Ectodermal cell (in vitro differentiated cells): ENCODE data around the gene CYLD.

ENCODE experiments used
- H3K27ac ChIP-seq: 2 replicates; pipeline ENCODE4 v1.7.0; 2013; ENCODE audit warnings: mild to moderate bottlenecking, low read depth, low read length; ENCODE audit not compliant: insufficient read depth, poor library complexity, severe bottlenecking
- H3K27me3 ChIP-seq: 2 replicates; pipeline ENCODE4 v1.7.0; 2013; ENCODE audit warnings: mild to moderate bottlenecking, low read length; ENCODE audit not compliant: insufficient read depth, control insufficient read depth, poor library complexity, severe bottlenecking
- H3K36me3 ChIP-seq: one replicate; pipeline ENCODE4 v1.7.0; 2013; ENCODE audit warnings: low read length; ENCODE audit not compliant: control insufficient read depth, insufficient read depth
- H3K4me1 ChIP-seq: one replicate; pipeline ENCODE4 v1.7.0; 2013; ENCODE audit warnings: low read length; ENCODE audit not compliant: control insufficient read depth, insufficient read depth
- H3K4me3 ChIP-seq: 2 replicates; pipeline ENCODE4 v1.7.0; 2013; ENCODE audit warnings: low read depth, low read length, control low read depth; ENCODE audit not compliant: insufficient read depth
- H3K9me3 ChIP-seq: 2 replicates; pipeline ENCODE4 v1.7.0; 2013; ENCODE audit warnings: mild to moderate bottlenecking, low read length, moderate library complexity; ENCODE audit not compliant: control insufficient read depth
- WGBS, 2 experiments: methylation state at CpG; one replicate each; pipeline ENCODE4 v1.1.7; 2013; ENCODE audit warnings: missing lambda C conversion rate in 2 of 2; 5-methylcytosine and 5-hydroxymethylcytosine counted together

CYLD gene

GRCh38 chr16:50828164-50828702 is 86.3 kb downstream of the CYLD start:
- H3K4me3 ChIP-seq, result no peak overlapping the region
- no peak overlapping the region for H3K27ac ChIP-seq
- H3K9me3 ChIP-seq, result no peaks in the 10 kb centered on the region
- no peaks in the 10 kb centered on the region for H3K4me1 ChIP-seq
- WGBS, 2 experiments, result 94 to 100% methylated on average over 1 of the region's 1 CpG
- H3K36me3 ChIP-seq, result no peaks in the 10 kb centered on the region
- H3K27me3 ChIP-seq, result no peaks in the 10 kb centered on the region

- H3K9me3 ChIP-seq, result no peaks in the 10 kb centered on the region
- no peaks in the 10 kb centered on the region for H3K27me3 ChIP-seq
- no peak overlapping the region for H3K27ac ChIP-seq
- H3K4me1 ChIP-seq, result no peaks in the 10 kb centered on the region
- H3K4me3 ChIP-seq, result no peak overlapping the region
- H3K36me3 ChIP-seq, result no peaks in the 10 kb centered on the region
- 90 to 93% methylated on average over 5 of the region's 5 CpGs for WGBS, 2 experiments
Observed at GRCh38 chr16:50830698-50831097, 88.8 kb downstream of the CYLD start.

DNA sequence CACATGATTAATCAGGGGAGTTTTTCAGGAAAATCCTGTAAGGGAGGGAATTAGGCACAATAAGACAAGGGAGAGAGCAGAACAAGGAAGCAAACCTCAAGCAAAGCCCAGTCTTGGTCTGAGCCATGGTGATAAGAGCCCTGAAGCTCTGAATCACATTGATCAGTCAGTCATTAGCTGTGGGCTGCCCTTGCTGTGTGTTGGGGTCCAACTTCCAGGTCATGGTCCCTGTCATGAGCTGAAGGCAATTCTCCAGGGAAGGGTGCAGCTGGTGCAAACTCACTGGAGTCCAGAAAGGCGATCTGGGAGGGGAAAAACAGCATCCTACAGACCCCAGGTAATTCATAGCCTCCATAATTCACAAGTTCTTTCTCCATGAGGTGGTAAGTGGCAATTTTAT is 89.9 kb downstream of the CYLD start:
- WGBS, 2 experiments, result 75 to 100% methylated on average over 1 of the region's 1 CpG
- Histone ChIP-seq H3K36me3 (no peaks in the 10 kb centered on the region), H3K27me3 (no peaks in the 10 kb centered on the region), H3K4me1 (no peaks in the 10 kb centered on the region), H3K9me3 (no peaks in the 10 kb centered on the region), H3K4me3 (no peak overlapping the region), H3K27ac (no peak overlapping the region)

- 89 to 92% methylated on average over 3 of the region's 3 CpGs for WGBS, 2 experiments
- Histone ChIP-seq H3K36me3 (no peaks in the 10 kb centered on the region), H3K27me3 (no peaks in the 10 kb centered on the region), H3K27ac (no peak overlapping the region), H3K4me3 (no peak overlapping the region), H3K4me1 (no peaks in the 10 kb centered on the region), H3K9me3 (no peaks in the 10 kb centered on the region)
Observed at GRCh38 chr16:50833929-50834328, 92.0 kb downstream of the CYLD start.

DNA sequence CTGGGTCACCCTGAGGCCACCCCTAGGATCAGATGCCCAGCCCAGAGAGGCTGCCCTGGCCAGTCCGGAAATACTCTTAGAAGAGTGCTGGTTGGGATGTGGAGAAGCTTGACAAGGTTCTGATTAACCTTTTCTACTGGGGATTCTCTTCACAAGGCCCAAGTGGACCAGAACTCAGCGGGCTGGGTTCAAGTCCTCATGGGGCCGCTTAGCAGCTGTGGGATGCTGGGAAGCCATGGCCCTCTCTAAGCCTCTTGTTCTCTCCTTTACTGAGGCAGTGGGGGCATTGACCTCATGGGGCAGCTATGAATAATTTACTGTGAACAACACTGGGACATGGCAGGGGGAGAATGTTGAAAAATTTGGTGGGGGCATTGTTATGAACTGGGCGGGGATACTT is 92.8 kb downstream of the CYLD start:
- Histone ChIP-seq H3K27me3 (no peaks in the 10 kb centered on the region), H3K4me3 (no peak overlapping the region), H3K9me3 (no peaks in the 10 kb centered on the region), H3K36me3 (no peaks in the 10 kb centered on the region), H3K4me1 (no peaks in the 10 kb centered on the region), H3K27ac (no peak overlapping the region)
- 96 to 98% methylated on average over 4 of the region's 4 CpGs for WGBS, 2 experiments

DNA sequence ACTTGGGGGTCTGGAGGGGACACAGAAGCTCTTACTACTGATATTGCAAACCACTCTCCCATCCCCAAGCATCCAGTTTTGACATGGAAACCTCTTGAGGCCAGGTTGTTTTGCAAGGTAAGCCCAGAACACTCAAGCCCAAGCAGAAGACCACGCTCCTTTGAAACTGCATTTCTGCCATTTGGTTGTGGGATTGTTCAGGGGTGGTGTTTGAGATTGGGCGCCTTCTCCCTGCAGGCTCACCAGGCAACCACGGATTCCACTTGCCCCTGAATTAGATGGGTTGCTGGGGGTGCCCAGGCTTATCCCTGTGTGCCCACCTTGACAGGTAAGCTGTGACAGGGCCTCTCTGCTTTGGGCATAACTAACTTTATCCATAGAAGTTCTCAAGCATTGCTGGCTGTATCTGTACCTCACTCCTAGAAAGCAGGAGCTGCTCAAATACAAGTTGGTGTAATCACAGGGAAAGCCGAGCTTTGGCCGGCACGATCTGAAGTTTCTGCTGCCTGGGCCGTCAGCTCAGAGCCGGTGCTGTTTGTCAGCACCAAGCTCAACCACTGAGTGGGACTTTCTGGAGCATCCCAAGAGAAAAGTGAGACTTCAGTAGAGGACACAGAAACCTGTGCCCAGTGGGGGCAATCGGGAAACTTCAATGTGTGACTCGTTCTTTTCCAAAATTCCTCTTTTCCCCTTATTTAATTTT is 93.6 kb downstream of the CYLD start:
- Histone ChIP-seq H3K4me3 (no peak overlapping the region), H3K4me1 (no peaks in the 10 kb centered on the region), H3K27ac (no peak overlapping the region), H3K36me3 (no peaks in the 10 kb centered on the region), H3K27me3 (peaks cover 7% of the 10 kb centered on the region), H3K9me3 (no peaks in the 10 kb centered on the region)
- WGBS, 2 experiments, result 80 to 88% methylated on average over 10 of the region's 10 CpGs

- 79 to 84% methylated on average over 5 to 9 of the region's 10 CpGs for WGBS, 2 experiments
Observed at GRCh38 chr16:50836121-50836621, 94.3 kb downstream of the CYLD start.

GRCh38 chr16:50837324-50837723 is 95.4 kb downstream of the CYLD start:
- no peaks in the 10 kb centered on the region for H3K4me1 ChIP-seq
- H3K9me3 ChIP-seq, result no peaks in the 10 kb centered on the region
- no peak overlapping the region for H3K27ac ChIP-seq
- peaks cover 25% of the 10 kb centered on the region for H3K27me3 ChIP-seq
- no peaks in the 10 kb centered on the region for H3K36me3 ChIP-seq
- 98 to 99% methylated on average over 2 of the region's 2 CpGs for WGBS, 2 experiments
- H3K4me3 ChIP-seq, result no peak overlapping the region

More at GRCh38 chr16:50836121-50836621, 94.3 kb downstream of the CYLD start:
- H3K27me3 ChIP-seq, result peaks cover 14% of the 10 kb centered on the region
- no peak overlapping the region for H3K4me3 ChIP-seq
- no peaks in the 10 kb centered on the region for H3K36me3 ChIP-seq
- no peaks in the 10 kb centered on the region for H3K4me1 ChIP-seq
- H3K9me3 ChIP-seq, result no peaks in the 10 kb centered on the region
- H3K27ac ChIP-seq, result no peak overlapping the region

- Histone ChIP-seq H3K36me3 (no peaks in the 10 kb centered on the region), H3K4me3 (no peak overlapping the region), H3K9me3 (no peaks in the 10 kb centered on the region), H3K4me1 (no peaks in the 10 kb centered on the region), H3K27me3 (peaks cover 33% of the 10 kb centered on the region), H3K27ac (no peak overlapping the region)
- 88 to 92% methylated on average over 2 of the region's 2 CpGs for WGBS, 2 experiments
Observed at GRCh38 chr16:50838165-50838564, 96.3 kb downstream of the CYLD start.

DNA sequence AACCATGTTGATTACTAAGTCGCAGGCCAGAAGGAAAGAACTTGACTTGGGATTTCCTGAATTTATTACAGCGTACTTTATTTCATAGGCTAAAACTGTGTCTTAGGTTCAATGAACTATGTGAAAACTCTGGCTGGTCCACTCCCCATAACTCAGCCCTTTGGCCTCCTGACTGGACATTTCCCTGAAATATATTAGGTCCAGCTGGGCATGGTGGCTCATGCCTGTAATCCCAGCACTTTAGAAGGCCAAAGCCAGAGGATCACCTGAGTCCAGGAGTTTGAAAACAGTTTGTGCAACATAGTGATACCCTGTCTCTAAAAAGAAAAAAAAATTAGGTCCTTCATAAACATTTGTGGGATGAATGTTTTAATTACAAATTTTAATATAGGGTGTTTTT is 97.0 kb downstream of the CYLD start:
- WGBS, 2 experiments, result 95 to 96% methylated on average over 2 of the region's 2 CpGs
- Histone ChIP-seq H3K4me3 (no peak overlapping the region), H3K36me3 (no peaks in the 10 kb centered on the region)

More for the DNA sequence above, 97.0 kb downstream of the CYLD start:
- Histone ChIP-seq H3K4me1 (no peaks in the 10 kb centered on the region), H3K9me3 (no peaks in the 10 kb centered on the region), H3K27me3 (peaks cover 33% of the 10 kb centered on the region), H3K27ac (no peak overlapping the region)
